Adrenal gland (tissue), 5 donors: Measurements from ENCODE around the gene DNAH6.
"Not testable (repeated sequence)": the region's sequence is repeated elsewhere in the genome, so short reads cannot be mapped to it uniquely, and the experiment has no call there.

Source experiments
- POLR2A ChIP-seq, 2 donors: fragments of 450-650 bp; IDR thresholded peaks; one replicate each; pipeline ENCODE4 v1.6.1; 2017; ENCODE audit warnings: antibody characterized with exemption in 2 of 2, mild to moderate bottlenecking in 2 of 2, moderate library complexity in 1 of 2
- TF ChIP-seq, protein P1 (sequence below), 6 experiments: fragments of 450-650 bp in 4 of 6; fragments of 200-600 bp in 2 of 6; sonication (generic) in 1 of 6; IDR thresholded peaks; 1 replicate in 5 of 6; 2 replicates in 1 of 6; pipeline versions ENCODE4 v1.5.1 to v1.8.0; 2016 to 2021; ENCODE audit warnings: antibody characterized with exemption in 6 of 6, mild to moderate bottlenecking in 2 of 6, moderate library complexity in 1 of 6
- donor health status: DM: no; HTN: no; CAD: no.

DNA sequence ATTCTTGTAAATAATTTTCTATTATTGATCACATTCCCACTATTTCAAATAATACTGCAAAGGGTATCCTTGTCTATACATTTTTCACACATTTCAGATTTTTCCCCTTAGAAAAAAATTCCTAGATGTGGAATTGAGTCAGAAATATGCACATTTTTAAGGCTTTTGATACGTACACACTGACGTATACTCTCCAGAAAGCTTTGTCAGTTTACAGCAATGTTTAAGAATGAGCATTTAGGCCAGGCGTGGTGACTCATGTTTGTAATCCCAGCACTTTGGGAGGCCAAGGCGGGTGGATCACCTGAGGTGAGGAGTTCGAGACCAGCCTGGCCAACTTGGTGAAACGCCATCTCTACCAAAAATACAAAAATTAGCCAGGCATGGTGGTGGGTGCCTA, 35.2 kb downstream of the DNAH6 start:
- TF ChIP-seq, protein P1, sequence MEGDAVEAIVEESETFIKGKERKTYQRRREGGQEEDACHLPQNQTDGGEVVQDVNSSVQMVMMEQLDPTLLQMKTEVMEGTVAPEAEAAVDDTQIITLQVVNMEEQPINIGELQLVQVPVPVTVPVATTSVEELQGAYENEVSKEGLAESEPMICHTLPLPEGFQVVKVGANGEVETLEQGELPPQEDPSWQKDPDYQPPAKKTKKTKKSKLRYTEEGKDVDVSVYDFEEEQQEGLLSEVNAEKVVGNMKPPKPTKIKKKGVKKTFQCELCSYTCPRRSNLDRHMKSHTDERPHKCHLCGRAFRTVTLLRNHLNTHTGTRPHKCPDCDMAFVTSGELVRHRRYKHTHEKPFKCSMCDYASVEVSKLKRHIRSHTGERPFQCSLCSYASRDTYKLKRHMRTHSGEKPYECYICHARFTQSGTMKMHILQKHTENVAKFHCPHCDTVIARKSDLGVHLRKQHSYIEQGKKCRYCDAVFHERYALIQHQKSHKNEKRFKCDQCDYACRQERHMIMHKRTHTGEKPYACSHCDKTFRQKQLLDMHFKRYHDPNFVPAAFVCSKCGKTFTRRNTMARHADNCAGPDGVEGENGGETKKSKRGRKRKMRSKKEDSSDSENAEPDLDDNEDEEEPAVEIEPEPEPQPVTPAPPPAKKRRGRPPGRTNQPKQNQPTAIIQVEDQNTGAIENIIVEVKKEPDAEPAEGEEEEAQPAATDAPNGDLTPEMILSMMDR (IDR thresholded peaks at IDR 0.05): not testable (repeated sequence)
- TF ChIP-seq POLR2A (IDR thresholded peaks at IDR 0.05): not testable (repeated sequence)
